Neural cell (in vitro differentiated cells): ENCODE measurements around the gene WFDC1. TPM values are rescaled to one million over a fixed set of nuclear protein-coding genes. Genes with fewer than 3 reads are reported as not detected.

Source experiments
- H2AFZ ChIP-seq: fragments of 200-600, 300-800 bp; sonication (generic), shearing (Covaris generic); 2 replicates; pipeline ENCODE4 v1.6.0; 2014; ENCODE audit warnings: low read depth, mild to moderate bottlenecking, antibody characterized with exemption, low read length, moderate library complexity
- H3F3A ChIP-seq: fragments of 200-600 bp; shearing (Covaris generic); 2 replicates; pipeline ENCODE4 v1.6.1; 2016; ENCODE audit warnings: mild to moderate bottlenecking, moderate library complexity, mixed read lengths, antibody characterized with exemption, low read length; ENCODE audit not compliant: insufficient read depth, poor library complexity, severe bottlenecking
- H3K27ac ChIP-seq: fragments of 200-600, 300-800 bp; sonication (generic), shearing (Covaris generic); 2 replicates; pipeline ENCODE4 v1.5.1; 2014; ENCODE audit warnings: mild to moderate bottlenecking, low read length, moderate library complexity
- H3K27me3 ChIP-seq: fragments of 300-800, 200-600 bp; sonication (generic), shearing (Covaris generic); 2 replicates; pipeline ENCODE4 v1.6.0; 2014; ENCODE audit warnings: mild to moderate bottlenecking, low read depth, low read length, moderate library complexity; ENCODE audit not compliant: insufficient read depth
- H3K36me3 ChIP-seq: fragments of 300-800, 200-600 bp; sonication (generic), shearing (Covaris generic); 2 replicates; pipeline ENCODE4 v1.5.1; 2014; ENCODE audit warnings: mild to moderate bottlenecking, antibody characterized with exemption, low read length, moderate library complexity; ENCODE audit not compliant: insufficient read depth
- H3K4me2 ChIP-seq: fragments of 300-800, 200-600 bp; sonication (generic), shearing (Covaris generic); 2 replicates; pipeline ENCODE4 v1.6.0; 2014; ENCODE audit warnings: mild to moderate bottlenecking, low read length
- H3K4me3 ChIP-seq: fragments of 300-800, 200-600 bp; sonication (generic), shearing (Covaris generic); 2 replicates; pipeline ENCODE4 v1.5.1; 2014; ENCODE audit warnings: mild to moderate bottlenecking, low read length, moderate library complexity
- H3K79me2 ChIP-seq: fragments of 200-600 bp; shearing (Covaris generic); replicated peaks from 2 replicates; pipeline ENCODE4 v1.6.0; 2014; ENCODE audit warnings: mild to moderate bottlenecking, low read length, moderate library complexity; ENCODE audit not compliant: insufficient read depth
- H3K9ac ChIP-seq: fragments of 300-800, 200-600 bp; sonication (generic), shearing (Covaris generic); 2 replicates; pipeline ENCODE4 v1.6.1; 2016; ENCODE audit warnings: mild to moderate bottlenecking, low read length, mixed read lengths
- H3K9me2 ChIP-seq: fragments of 200-600 bp; shearing (Covaris generic); 2 replicates; pipeline ENCODE4 v1.6.1; 2016; ENCODE audit warnings: mild to moderate bottlenecking, low read length, mixed read lengths; ENCODE audit not compliant: insufficient read depth
- H3K9me3 ChIP-seq: fragments of 200-600, 300-800 bp; sonication (generic), shearing (Covaris generic); 2 replicates; pipeline ENCODE4 v1.6.1; 2016; ENCODE audit warnings: mild to moderate bottlenecking, mixed run types, low read length, moderate library complexity, mixed read lengths
- H4K20me1 ChIP-seq: fragments of 200-600 bp; shearing (Covaris generic); 2 replicates; pipeline ENCODE4 v1.6.1; 2016; ENCODE audit warnings: mild to moderate bottlenecking, mixed run types; ENCODE audit not compliant: insufficient read depth
- CTCF ChIP-seq: fragments of 450-650 bp; IDR thresholded peaks from 2 replicates; pipeline ENCODE4 v1.5.1; 2014; ENCODE audit warnings: antibody characterized with exemption, mild to moderate bottlenecking, moderate library complexity; ENCODE audit not compliant: poor library complexity, severe bottlenecking
- EP300 ChIP-seq: fragments of 450-650 bp; conservative IDR thresholded peaks from 2 replicates; pipeline ENCODE4 v1.6.1; 2014; ENCODE audit warnings: antibody characterized with exemption, mild to moderate bottlenecking, moderate library complexity; ENCODE audit not compliant: poor library complexity, severe bottlenecking
- EZH2 ChIP-seq: fragments of 200-600, 300-800 bp; shearing (Covaris generic), sonication (generic); IDR thresholded peaks from 2 replicates; pipeline ENCODE4 v1.6.1; 2014; ENCODE audit warnings: antibody characterized with exemption, low read length, borderline replicate concordance, mild to moderate bottlenecking; ENCODE audit not compliant: insufficient read depth, poor library complexity, severe bottlenecking
- MXI1 ChIP-seq: fragments of 450-650 bp; conservative IDR thresholded peaks from 2 replicates; pipeline ENCODE4 v1.6.1; 2014; ENCODE audit warnings: antibody characterized with exemption, mild to moderate bottlenecking; ENCODE audit not compliant: poor library complexity, severe bottlenecking
- POLR2AphosphoS5 ChIP-seq: IDR thresholded peaks from 2 replicates; pipeline ENCODE4 v1.6.1; 2012
- RAD21 ChIP-seq: fragments of 450-650 bp; conservative IDR thresholded peaks from 2 replicates; pipeline ENCODE4 v1.6.1; 2014; ENCODE audit warnings: antibody characterized with exemption, mild to moderate bottlenecking, moderate library complexity
- REST ChIP-seq: IDR thresholded peaks from 2 replicates; pipeline ENCODE4 v1.6.1; 2012; ENCODE audit warnings: borderline replicate concordance
- SMC3 ChIP-seq: fragments of 450-650 bp; conservative IDR thresholded peaks from 2 replicates; pipeline ENCODE4 v1.6.1; 2014; ENCODE audit warnings: antibody characterized with exemption, mild to moderate bottlenecking, moderate library complexity; ENCODE audit not compliant: poor library complexity
- TAF1 ChIP-seq: IDR thresholded peaks from 2 replicates; pipeline ENCODE4 v1.6.1; 2012; ENCODE audit warnings: low read depth
- polyA plus RNA-seq: library from polyadenylated mRNA; depleted of rRNA; stranded (reverse); fragments of >200 nt; gene quantifications from 2 replicates; pipeline ENCODE4 v1.2.3, GENCODE V29; 2014

Gene WFDC1
- polyA plus RNA-seq, 1 donor from 2014 or later: not detected

- Histone ChIP-seq H3K9ac (no peak overlapping the region), H3K4me3 (no peak overlapping the region), H3K27ac (no peak overlapping the region), H3K79me2 (no peaks in the 10 kb centered on the region), H4K20me1 (no peaks in the 10 kb centered on the region), H3F3A (no peaks in the 10 kb centered on the region), H3K36me3 (no peaks in the 10 kb centered on the region), H3K9me3 (no peaks in the 10 kb centered on the region), H3K4me2 (no peak overlapping the region), H3K27me3 (no peaks in the 10 kb centered on the region), H2AFZ (no peak overlapping the region), H3K9me2 (no peaks in the 10 kb centered on the region)
- TF ChIP-seq SMC3 (no peak), TAF1 (no peak), CTCF (no peak), EZH2 (no peak), REST (no peak), RAD21 (no peak), EP300 (no peak), MXI1 (no peak), POLR2AphosphoS5 (no peak)
Measured at GRCh38 chr16:84253173-84253572, 41.5 kb upstream of the WFDC1 start.

- TF ChIP-seq TAF1 (no peak), EZH2 (no peak), REST (no peak), POLR2AphosphoS5 (no peak)
- Histone ChIP-seq H3K4me2 (no peak overlapping the region), H2AFZ (no peak overlapping the region), H3K36me3 (no peaks in the 10 kb centered on the region), H3K79me2 (no peaks in the 10 kb centered on the region), H3K9me3 (no peaks in the 10 kb centered on the region), H3K27ac (no peak overlapping the region), H3K4me3 (no peak overlapping the region), H3K9ac (no peak overlapping the region), H4K20me1 (no peaks in the 10 kb centered on the region), H3K9me2 (no peaks in the 10 kb centered on the region), H3F3A (no peaks in the 10 kb centered on the region), H3K27me3 (no peaks in the 10 kb centered on the region)
Measured at GRCh38 chr16:84254062-84254461, 40.6 kb upstream of the WFDC1 start.
